ENCODE measurements around the gene PTPRN2.

PTPRN2 gene

DNA sequence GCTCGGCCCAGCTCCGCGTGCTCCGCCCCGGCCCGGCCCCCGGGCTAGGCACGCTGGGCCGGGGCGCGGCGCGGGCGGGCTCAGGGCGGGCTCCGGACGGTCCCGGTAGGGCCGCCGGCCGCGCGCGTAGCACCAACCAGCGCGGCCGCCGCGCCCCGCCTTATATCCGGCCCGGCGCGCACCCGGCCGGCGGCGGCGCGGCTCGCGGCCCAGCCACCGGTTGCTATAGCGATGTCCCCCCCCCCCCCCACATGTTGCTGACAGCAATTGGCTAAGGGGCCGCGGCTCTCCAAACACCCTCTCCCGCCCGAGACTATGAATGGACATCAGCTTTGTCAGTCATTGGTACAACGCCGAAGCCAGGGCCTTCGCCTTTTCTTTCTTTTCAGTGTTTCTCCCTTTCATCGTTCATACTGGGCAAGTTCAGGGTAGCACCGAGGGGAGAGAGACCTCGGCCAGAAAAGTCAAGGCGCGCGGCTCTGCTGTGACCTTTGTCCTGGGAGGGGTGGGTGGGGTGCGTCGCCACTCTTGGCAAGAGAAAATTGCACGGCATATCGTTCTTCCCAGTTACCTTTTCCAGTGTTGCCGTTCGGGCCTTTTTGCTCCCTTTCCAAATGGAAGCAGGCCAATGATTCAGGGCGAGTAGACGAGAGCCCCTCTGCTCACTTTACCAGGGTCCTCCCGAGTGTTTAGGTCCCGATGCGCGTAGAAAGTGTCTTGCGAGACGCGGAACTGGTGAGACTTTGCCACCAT, 896.6 kb downstream of the PTPRN2 start:
- peak; percentile 36 for DNase-seq (ENCODE audit: low read depth)

DNA sequence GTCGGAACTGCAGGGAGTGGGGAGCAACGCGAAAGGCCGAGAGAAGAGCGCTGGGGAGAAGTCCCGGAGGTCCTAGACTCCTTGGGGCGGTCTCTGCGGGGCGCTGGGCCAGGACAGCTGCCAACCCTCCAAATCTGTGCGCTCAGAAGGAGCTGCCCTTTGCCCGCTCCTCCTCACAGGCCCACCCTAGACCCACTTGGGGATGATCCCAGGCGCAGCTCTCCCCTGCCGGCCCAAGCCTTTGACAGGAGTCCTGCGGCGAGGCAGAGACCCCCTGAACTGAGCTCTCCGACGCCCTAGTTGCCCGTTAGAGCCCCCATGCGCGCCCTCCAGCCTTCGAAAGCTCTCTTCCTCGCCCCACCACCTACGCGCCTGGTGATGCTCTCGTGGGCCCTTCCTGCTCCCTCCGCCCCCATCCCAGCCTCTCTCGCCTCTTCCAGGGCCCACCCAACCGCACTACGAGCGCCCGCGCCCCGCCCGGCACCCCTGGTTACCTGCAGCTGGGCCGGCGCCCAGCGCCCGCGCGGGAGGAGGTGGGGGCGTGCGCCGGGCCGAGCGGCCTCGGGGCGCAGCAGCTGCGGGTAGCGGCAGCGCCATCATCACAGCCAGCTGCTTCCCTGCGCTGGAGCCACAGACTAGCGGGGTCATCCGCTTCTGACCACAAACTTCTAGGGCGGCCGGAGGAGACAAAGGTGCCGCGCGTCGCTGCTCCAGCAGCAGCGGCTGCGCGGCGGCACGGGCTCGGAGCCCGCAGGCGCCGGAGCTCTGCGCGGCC, 897.4 kb downstream of the PTPRN2 start:
- no peak for DNase-seq (ENCODE audit: low read depth)

DNA sequence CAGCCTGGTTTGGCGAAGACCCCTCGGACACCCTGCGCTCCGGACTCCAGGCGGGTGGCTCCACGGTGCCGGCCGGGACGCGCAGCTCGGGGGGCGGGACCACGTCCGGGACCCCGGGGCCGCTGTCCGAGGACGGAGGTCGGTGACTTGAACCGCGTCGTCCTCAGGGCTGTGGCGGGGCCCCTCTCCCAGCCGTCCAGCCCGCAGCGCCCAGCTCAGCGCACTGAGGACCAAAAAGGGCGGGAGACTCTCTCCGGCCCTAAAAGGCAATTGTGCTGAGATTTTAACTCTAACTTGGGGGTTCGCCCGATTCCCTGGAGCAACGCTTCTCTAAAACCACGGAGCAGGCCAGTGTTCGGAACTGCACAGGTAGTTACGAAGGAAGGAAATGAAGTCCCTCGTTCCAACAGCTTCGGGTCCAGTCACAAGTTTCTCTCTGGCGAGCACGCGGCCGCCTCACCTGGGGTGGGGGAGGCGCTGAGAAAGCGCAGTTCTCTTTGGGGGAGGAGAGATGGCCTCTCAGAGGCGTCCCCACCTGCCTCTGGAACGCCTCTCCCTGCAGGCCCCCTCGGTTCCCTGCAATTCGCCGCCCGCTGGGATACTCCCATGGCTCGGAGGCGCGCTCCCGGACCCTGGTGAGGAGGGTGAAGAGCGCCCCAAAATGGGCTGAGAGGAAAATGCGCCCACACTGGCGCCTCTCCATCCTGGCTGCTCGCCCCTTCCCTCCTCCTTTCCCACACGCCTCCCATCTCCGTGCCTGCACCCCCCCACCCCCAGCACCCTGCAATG, 898.2 kb downstream of the PTPRN2 start:
- DNase-seq (ENCODE audit: low read depth) = no peak

DNA sequence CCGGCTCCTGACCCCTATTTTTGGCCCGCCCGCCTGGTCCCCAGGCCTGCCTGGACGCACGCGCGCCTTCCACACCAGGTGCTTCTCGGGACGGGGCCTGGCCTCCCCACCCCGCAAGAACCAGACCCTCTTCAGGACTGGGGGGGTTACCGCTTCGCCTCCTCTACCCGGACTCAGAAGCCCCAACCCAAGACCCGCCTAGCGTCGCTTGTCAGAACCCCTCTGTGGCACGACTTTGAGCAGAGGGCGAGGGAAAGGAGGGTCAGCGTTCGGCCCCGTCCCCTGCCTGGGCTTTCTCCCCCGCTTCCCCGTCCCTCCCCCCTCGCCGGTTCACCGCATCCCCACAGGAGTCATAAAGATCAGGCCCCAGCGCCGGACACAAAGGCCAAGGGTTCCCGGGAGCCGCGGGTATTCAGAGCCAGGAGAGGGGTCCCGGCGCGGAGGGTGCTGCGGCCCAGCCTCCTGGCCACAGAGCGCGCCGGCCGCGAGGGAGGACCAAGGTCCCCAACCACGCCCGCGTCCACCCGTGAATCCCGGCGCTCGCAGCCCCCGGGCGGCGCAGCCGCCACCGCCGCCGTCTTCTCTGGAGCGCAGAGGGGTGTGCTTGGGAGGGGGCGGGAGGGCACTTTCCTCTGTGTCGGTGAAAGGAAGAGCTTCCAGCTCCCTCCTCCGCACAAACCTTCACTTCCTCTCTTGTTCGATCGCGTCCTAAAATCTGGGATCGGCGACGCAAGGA, 898.9 kb downstream of the PTPRN2 start:
- no peak for DNase-seq (ENCODE audit: low read depth)

DNA sequence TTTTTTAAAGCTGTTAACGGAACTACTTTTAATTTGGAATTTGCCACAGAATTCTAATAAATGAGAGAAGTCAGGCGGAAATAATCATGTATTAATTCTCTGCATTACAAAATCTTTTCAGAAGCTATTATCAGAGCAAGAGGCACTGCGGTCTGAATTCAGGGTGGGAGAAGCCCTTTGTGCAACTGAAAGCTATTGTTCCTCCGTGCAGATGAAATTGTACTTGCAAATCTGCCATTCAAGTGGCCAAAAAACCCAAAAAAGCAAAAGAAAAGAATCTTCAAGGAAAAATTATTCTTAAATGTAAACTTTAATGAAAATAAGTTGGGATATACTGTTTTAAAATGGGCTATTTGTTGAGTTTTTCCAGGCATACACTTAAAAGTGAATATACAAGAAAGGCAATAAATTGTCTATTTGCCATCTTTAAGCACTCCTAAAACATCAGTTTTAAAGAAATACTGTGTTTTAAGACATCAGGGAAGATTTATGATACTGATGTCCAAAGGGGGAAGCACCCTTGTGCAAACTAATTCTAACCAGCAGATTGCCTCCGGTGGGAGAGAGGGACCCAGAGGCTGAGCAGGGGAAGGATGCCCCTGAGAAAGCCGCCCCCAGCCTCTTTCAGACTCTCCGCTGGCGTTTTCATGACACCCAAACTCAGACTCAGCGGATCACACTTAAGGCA, 899.6 kb downstream of the PTPRN2 start:
- no peak for DNase-seq (ENCODE audit: low read depth)

DNA sequence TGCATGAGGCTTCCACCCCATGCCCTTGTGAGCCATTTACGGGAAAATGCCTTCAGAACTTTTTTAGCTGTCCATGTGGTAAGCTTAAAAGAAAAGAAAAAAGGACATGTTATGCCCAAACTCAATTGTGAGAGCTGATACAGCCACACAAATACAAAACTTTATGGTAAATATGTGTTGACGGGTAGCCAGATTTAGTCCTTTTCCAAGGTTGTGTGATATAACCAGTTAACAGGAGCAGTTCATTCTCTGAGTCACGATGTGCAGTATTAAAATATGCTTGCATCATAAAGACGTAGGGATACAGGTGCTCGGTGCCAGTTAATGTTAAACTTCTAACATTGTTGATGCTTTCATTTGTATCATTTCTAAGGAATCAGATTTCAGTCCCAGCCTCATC, 900.5 kb downstream of the PTPRN2 start:
- DNase-seq (ENCODE audit: low read depth) = no peak

DNA sequence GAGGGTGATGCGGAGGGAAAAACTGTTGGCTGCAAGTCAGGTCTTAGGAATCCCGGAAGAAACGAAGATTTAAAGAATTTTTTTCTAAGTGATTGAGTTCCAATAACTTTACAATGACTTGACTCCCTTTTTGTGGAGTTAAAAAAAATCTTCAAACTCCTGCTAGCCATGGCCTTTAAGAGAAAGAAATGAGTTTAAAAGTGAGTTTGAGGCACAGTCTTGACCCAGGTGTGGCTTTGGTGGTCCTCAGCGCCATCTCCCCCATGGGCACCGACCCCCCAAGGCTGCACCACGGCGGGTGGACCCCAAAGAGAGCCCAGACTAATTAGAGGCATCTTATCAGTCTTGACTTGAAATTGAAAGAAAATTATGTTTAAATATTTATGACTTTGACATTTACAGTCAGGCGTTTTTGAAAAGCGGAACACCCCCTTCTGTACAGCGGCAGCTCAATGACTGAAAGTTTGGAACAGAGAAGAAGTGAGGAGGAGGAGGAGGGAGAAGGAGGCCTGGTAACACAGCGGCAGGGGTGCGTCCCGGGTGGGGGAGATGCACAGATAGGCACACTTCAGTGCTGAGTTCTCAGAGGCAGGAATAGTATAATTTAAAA, 901.2 kb downstream of the PTPRN2 start:
- no peak for DNase-seq (ENCODE audit: low read depth)

DNA sequence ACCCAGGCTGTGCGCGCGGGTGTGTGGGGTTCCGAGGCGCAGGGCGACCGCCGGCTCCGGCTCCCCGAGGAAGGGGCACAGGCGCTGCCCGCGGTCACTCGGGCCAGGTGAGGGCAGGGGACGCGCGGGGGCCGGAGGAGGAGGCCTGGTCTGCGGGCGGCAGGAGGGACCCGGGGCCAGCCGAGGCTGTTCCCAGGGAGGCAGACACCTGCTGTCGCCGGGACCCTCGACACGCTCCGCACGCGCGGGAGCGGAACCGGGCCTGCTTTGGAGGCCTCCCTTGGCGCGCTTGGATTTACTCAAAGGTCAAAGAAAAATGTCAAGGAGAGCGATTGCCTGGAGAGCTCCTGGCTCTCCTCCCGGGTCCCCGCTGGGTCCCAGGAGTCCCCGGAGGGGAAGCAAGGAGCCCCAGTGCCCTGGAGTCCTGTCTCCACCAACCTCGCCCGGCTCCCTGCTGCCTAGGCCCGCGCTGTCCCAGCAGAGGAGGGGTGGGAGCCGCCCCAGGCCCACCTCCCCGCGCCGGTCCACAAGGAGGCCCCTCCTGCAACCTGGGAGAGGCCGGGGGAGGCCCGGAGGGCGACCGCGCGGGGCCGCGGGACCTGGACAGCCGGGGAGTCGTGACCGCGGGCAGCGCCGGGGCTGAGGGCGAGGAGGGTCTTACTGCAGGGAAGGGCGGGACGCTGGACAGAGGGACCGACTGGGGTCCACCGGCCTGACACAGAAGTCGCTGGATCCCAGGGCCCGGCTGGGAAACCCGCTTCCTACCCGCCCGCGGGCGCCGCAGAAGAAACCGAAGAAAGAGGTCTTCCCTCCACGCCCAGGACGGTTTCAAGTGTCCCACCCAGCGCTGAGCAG, 902.0 kb downstream of the PTPRN2 start:
- no peak for DNase-seq (ENCODE audit: low read depth)

DNA sequence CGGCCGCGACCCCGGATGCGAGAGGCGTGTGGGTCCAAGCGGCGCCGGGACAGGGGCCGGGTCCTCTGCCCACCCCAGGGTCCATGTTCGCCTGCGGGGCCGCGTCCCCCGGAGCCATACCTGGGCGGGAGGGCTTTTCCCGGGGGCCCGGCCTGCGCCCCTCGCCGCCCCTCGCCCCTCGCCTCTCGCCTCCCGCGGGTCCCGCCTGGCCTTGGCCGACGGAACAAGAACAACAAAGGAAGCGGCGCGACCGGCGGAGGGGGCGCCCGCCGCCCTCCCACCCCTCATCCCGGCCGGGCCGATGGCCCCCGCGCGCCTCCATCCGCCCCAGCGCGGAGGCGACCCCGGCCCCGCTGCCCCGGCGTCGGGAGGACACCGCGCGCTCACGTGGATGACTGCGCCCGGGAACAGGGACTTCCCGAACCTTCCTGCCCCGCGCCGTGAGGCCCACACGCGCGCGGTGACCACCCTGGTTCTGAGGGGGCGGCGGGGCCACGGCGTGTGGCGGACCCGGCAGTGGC, 902.7 kb downstream of the PTPRN2 start:
- no peak for DNase-seq (ENCODE audit: low read depth)

DNA sequence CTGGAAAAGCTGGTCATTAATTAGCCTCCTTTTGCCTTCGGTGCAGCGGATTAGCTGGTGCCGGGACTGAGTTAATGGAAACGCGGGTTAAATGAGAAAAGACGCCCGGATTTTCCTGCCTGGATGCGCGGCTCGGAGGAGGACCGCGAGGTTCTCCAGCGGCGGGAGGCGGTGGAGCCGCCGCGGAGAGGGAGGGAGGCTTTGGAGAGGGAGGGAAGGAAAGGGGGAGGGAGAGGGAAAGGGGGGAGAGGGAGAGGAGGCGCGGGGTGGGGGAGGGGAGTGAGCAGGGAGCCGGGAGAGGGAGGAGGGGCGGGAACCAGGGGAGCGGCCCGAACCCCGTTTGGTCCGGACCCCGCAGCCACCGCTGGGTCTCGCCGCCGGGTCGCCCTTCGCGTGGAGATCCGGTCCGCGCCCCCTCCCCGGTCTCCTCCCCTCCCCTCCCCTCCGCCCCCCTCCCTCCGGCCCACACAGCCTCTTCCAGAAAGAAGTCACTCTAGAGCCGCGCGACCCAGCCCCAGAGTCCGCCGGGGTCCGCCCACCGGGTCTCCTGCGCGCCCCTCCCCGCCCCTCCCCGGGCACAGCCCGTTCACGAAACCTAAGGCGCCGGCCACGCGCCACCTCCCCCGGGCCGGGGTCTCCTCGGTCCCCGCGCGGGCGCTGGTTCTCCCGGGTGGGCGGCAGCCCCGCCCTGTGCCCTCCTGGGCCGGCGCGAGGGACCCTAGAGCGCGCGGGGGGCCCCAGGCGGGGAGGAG, 903.3 kb downstream of the PTPRN2 start:
- no peak for DNase-seq (ENCODE audit: low read depth)

DNA sequence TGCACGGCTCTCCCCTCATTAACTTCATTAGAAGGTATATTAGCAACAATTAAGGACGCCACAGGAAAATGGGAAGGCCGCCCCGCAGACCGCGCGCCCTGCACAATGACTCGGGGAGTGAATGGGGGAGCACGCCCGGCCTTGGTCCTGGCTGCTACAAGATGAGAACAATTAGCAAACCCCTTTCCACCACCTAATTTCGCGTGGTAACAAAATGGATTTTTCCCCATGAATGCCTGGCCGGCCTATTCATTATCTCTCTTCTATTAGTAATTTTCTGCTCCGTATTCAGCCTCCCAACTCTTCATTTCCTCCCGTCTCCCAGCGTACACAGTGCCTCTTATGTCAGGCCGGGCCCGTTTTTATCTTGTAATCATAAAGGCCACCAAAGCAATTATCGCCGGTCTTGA, 903.9 kb downstream of the PTPRN2 start:
- DNase-seq (ENCODE audit: low read depth) = no peak

DNA sequence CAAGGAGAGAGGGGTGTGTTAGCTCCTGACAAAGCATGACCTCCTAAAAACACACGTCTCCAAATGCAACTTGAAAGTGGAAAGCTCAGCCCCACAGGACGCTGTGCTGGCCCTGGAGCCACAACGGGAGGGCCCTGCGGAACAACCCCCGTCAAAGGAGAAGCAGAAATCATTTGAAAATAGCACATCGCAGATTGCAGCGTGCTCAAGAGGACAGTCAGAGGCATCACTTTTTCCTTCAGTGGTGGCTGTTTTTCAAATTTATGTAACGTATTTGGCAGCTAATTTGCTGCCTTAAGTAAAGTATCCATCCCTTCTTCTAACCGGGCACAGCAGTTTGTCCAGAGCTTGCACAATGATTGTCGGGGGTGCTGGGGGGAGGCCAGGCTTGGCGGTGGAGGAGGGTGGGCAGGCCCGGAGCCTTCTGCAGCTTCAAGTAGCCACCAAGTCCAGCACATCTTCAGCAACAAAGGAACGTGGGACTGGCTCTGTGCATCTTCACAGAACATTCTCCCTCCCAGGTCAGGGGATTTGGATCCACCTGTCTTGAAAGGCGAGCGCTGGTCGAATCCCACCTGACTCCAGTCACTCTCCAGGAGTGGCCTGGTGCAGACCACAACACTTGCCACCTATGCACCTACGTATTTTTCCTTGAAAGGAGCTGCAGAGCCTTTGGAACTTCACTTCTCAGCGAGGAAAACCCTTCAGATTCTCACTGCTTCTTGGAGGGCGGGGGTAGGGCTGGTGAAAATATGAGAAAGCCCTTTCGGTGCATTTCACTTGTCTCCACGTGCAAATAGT, 904.5 kb downstream of the PTPRN2 start:
- DNase-seq (ENCODE audit: low read depth) = no peak

DNA sequence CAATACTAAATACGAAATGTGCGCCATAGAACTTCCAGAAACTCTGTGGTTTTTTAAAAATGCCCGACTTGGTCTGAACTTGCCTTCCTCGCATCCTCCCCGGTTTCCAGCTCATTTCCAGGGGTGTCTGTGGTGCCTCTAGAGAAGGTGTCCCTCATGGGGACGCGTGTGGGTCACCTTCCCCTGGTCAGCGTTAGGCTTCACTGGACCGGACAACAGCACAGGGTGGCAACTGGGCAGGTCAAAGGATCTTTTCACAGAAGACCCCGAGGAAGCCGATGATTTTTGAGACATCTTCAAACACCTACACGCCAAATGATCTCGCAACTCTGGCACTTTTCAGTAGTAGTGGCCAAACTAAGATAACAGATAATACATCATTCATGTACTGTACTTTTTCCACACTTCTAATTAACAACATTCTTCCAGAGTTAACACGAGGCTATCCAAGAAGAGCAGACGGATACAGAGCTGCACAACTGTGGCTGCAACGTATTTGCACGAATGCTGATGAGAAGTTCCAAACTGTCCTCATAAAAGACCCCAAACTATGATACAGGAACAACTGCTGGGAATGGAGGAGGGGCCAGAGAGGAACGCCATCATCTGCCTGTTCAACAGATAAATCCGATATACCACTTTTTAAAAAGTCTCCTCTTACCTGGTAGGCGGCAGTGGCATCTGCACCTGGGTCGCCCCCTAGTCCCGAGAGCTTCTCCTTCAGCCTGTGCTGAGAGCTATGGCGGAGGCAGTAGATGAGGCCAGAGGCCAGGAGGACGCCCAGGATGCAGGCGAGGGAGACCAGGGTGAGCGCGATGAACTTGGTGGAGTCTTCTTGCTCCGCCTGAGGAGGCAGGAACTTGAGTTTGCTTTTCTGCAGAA, 905.3 kb downstream of the PTPRN2 start:
- DNase-seq (ENCODE audit: low read depth) = no peak

DNA sequence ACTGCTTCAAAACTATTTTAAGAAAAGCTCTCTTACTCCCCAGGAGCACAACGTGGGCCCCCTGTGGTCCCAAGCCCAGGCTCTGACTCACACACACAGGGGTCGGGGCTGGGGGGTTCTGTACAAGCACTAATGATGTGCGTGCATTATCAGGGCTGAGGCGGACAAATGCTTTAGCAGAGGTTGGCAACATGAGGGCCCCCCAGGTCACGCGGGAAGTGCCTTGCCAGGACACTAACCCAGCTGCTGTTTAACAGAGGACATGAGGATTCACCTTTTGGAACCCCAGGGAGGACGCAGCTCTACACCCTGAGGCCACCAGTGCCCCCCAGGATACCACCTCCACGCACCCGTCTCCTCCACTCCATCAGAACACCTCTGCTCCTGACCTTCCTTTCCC, 908.0 kb downstream of the PTPRN2 start:
- DNase-seq (ENCODE audit: low read depth) = no peak

DNA sequence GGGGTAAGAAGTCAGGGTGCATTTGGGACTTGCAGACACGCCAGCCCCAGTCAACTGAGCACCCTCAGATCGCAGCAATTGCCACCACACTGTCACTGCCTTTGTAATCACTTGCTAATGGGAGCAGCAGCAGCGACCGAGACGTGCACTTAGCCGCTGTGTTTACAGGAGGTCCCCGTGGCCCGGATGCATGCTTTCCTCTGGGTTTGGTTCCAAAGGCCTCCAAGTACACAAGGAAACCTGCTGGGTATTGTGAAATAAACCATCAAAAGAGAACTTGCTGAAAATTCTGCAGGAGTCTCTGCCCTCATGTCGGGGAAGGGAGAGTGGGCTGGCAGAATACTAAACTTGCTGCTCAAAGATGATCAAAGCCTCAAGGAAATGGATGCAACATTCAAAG, 909.1 kb downstream of the PTPRN2 start:
- no peak for DNase-seq (ENCODE audit: low read depth)

DNA sequence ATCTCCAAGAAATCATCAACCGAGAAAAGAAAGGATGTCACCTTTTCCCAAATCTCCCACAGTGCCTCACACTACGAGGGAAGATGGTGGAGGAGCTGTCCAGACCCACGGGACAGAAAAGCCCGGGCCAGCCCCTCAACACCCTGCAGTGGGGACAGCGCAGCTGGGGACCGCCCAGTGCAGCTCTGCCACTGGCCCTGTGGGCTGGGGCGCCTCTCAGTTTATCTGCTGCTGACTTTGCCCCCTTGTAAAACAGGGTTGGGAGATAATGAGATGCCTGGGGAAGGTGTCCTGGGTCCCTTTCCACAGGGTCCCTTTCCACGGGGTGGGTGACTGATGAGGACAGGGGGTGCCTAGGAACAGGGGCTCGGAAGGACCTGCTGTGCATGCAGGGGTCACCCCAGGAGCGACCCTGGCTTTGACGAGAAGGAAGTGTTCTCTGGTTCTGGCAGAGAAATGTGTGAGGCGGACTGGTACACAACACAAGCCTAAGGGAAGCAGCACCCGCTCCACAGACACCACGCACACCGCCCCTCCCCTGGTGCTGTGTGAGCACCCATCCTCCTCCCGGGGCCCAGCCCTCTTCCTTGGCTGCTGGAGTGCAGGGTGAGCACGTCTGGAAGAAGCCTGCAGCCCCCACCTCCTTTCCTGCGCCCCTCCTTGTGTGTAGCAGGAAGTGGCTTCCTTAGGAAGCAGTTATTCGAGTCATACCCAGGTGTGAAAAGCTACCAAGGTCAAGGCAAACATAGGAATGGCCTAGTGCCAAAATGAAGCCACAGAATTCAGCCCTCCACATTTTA, 911.0 kb downstream of the PTPRN2 start:
- DNase-seq (ENCODE audit: low read depth) = no peak
